ENCODE results near the gene PROM1.

Gene PROM1

DNA sequence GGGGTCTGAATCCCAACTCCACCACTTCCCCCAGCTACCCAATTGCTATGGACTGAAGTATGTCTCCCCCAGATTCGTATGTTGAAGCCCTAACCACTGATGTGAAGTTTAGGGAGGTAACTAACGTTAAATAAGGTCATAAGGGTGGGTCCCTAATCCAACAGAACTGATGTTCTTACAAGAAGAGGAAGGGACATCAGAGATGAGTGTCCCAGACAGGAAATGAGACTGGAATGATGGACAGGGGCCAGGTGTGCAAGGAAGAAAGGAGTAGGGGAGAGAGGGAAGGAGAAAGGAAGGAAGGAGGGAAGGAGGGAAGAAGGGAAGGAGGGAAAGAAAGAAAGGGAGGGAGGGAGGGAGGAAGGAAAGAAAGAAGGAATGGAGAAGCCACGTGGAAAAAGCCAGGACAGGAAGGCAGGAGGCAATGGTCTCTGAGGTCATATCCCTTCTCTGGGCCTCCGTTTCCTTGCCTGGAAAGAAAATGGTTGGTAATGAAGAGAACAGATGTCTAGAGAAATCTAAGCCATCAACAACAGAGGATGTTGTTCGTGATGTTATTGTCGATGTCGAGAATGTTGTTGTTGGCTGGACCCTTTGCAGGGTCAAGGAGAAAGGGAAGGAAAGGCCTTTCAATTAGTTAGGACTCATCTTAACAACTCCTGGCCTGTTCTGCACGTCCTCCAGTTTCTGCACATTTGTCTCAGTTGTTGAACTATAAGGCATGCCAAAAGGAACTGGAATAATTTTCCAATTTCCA is 61.8 kb downstream of the PROM1 start:
- H3K4me3 ChIP-seq (ENCODE audit: low read depth, low read length), result no peak overlapping the region
- DNase-seq (ENCODE audit: low read depth), result no peak
- TF ChIP-seq, protein P1, sequence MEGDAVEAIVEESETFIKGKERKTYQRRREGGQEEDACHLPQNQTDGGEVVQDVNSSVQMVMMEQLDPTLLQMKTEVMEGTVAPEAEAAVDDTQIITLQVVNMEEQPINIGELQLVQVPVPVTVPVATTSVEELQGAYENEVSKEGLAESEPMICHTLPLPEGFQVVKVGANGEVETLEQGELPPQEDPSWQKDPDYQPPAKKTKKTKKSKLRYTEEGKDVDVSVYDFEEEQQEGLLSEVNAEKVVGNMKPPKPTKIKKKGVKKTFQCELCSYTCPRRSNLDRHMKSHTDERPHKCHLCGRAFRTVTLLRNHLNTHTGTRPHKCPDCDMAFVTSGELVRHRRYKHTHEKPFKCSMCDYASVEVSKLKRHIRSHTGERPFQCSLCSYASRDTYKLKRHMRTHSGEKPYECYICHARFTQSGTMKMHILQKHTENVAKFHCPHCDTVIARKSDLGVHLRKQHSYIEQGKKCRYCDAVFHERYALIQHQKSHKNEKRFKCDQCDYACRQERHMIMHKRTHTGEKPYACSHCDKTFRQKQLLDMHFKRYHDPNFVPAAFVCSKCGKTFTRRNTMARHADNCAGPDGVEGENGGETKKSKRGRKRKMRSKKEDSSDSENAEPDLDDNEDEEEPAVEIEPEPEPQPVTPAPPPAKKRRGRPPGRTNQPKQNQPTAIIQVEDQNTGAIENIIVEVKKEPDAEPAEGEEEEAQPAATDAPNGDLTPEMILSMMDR (conservative IDR thresholded peaks at IDR 0.05; ENCODE audit: low read depth, low read length), result no peak

DNA sequence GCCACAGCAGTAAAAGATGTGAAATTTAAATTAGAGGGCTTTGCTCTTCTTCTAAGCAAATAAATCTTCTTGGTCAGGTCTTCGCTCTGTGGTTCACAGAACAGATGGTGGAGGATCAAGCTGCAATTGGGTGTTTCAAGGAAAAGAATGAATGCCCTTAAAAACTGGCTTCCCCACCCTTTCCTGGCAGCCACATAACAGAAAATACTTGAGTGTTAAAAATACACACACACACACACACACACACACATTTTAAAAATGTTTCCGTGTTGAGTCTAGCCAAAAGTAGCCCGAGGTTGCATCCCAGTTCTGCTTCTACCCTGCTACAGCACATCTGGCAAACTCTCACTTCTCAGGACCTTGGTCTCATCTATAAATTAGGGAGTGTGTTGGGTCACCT is 64.2 kb downstream of the PROM1 start:
- TF ChIP-seq, protein P1 (conservative IDR thresholded peaks at IDR 0.05; ENCODE audit: low read depth, low read length), result no peak
- no peak overlapping the region for H3K4me3 ChIP-seq (ENCODE audit: low read depth, low read length)
- no peak for DNase-seq (ENCODE audit: low read depth)

- DNase-seq (ENCODE audit: low read depth), result no peak
- TF ChIP-seq, protein P1 (conservative IDR thresholded peaks at IDR 0.05; ENCODE audit: low read depth, low read length), result no peak
- H3K4me3 ChIP-seq (ENCODE audit: low read depth, low read length), result no peak overlapping the region
Measured at GRCh38 chr4:16018841-16019240, 65.0 kb downstream of the PROM1 start.

- DNase-seq (ENCODE audit: low read depth), result no peak
- H3K4me3 ChIP-seq (ENCODE audit: low read depth, low read length), result no peak overlapping the region
- TF ChIP-seq, protein P1 (conservative IDR thresholded peaks at IDR 0.05; ENCODE audit: low read depth, low read length), result no peak
Measured at GRCh38 chr4:16018061-16018676, 65.7 kb downstream of the PROM1 start.

GRCh38 chr4:16016536-16016935 is 67.3 kb downstream of the PROM1 start:
- DNase-seq (ENCODE audit: low read depth), result no peak
- no peak overlapping the region for H3K4me3 ChIP-seq (ENCODE audit: low read depth, low read length)
- TF ChIP-seq, protein P1 (conservative IDR thresholded peaks at IDR 0.05; ENCODE audit: low read depth, low read length), result no peak

GRCh38 chr4:16011173-16011572 is 72.7 kb downstream of the PROM1 start:
- no peak overlapping the region for H3K4me3 ChIP-seq (ENCODE audit: low read depth, low read length)
- DNase-seq (ENCODE audit: low read depth), result no peak
- TF ChIP-seq, protein P1 (conservative IDR thresholded peaks at IDR 0.05; ENCODE audit: low read depth, low read length), result no peak

- no peak overlapping the region for H3K4me3 ChIP-seq (ENCODE audit: low read depth, low read length)
- TF ChIP-seq, protein P1 (conservative IDR thresholded peaks at IDR 0.05; ENCODE audit: low read depth, low read length), result no peak
- DNase-seq (ENCODE audit: low read depth), result no peak
Measured at GRCh38 chr4:16009153-16009552, 74.7 kb downstream of the PROM1 start.

Measured in choroid plexus epithelial cell (primary cell).